NCI-H526 (cell line): ENCODE measurements around the gene ADAMTSL5.
"Not testable (repeated sequence)": the region's sequence is repeated elsewhere in the genome, so short reads cannot be mapped to it uniquely, and the experiment has no call there.

Experiments
- DNase-seq, 2 experiments: peaks; one replicate each; lab custom pipeline; 2025; lab: John Stamatoyannopoulos, UW

Gene ADAMTSL5, protein sequence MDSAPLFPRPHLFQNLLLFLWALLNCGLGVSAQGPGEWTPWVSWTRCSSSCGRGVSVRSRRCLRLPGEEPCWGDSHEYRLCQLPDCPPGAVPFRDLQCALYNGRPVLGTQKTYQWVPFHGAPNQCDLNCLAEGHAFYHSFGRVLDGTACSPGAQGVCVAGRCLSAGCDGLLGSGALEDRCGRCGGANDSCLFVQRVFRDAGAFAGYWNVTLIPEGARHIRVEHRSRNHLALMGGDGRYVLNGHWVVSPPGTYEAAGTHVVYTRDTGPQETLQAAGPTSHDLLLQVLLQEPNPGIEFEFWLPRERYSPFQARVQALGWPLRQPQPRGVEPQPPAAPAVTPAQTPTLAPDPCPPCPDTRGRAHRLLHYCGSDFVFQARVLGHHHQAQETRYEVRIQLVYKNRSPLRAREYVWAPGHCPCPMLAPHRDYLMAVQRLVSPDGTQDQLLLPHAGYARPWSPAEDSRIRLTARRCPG

GRCh38 chr19:1512671-1513498 is at the start of gene ADAMTSL5:
Gene ADAMTSL5 (minus strand): TSS chr19:1513019. CDS start chr19:1510943, 2,076 bp downstream.
- DNase-seq = peak in 1 of 2 experiments; percentile 45

DNA sequence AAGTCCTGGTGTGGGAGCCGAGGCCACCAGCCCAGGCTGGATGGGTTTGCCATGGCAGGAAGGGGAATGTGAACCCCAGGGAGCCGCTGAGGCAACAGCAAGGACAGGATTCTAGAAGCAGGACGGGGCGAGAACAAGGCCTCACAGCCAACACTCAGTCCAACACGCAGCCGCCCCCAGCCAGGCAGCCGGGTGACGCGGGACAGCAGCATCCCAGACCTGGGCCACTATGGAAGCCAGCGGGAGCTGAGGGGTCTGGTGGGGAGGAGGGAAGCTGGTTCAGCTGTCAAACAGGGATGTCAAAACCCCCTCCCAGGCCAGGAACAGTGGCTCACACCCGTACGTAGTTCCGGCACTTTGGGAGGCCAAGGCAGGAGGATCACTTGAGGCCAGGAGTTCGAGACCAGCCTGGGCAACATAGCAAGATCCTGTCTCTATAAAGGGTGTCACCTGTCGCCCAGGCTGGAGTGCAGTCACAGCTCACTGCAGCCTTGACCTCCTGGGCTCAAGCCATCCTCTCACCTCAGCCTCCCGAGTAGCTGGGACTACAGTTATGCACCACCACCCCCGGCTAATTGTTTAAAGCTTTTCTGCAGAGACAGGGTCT is 48.5 kb upstream of the ADAMTSL5 start:
- no peak for DNase-seq

DNA sequence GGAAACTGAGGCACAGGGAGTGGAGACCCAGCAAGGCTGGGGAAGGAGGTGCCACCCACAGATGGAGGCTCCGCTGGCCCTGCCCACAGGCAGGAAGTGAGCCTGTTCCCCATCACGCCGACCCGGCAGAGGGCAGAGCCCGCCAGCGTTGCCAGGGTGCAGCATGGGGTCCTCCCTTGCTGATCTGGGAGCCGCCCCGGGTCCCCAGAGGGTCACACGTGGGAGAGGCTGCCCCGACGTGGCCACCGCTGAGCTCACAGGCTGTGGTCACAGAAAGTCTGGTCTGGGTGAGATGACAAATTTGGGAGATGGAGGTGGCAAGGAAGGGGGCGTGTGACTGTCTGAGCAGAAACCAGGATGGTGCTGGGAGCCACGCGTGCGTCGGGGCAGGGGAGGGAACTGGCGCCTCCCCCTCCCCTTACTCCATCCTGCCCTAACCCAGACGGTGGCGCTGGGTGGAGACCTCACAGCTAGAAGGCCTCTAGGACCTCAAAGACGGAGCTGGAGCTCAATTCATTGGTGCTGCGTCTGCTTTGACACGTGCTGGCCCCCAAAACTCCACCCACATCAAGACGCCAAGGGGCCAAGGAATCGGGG is 47.6 kb upstream of the ADAMTSL5 start:
- no peak for DNase-seq

DNA sequence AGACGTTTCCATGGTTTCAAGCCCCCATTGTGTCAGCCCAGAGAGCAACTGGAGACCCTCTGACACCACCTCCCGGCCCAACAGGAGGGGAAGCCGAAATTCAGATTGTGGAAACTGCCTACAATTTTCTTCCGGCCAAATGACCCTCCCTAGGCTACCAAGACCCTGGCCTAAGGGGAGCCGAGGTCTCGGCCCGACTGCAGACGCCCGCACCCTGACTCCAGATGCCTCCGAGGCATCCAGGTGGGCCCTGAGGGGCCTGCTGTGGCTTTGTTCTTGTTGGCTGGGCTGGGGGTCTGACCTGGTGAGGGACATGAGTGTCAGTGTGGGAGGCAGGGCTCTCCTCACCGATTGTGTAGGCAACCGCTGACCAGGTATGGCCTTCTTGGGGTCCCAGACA is 45.7 kb upstream of the ADAMTSL5 start:
- DNase-seq = no peak

- DNase-seq = no peak
These were observed 43.7 kb upstream of the ADAMTSL5 start for GRCh38 chr19:1556390-1557070.

DNA sequence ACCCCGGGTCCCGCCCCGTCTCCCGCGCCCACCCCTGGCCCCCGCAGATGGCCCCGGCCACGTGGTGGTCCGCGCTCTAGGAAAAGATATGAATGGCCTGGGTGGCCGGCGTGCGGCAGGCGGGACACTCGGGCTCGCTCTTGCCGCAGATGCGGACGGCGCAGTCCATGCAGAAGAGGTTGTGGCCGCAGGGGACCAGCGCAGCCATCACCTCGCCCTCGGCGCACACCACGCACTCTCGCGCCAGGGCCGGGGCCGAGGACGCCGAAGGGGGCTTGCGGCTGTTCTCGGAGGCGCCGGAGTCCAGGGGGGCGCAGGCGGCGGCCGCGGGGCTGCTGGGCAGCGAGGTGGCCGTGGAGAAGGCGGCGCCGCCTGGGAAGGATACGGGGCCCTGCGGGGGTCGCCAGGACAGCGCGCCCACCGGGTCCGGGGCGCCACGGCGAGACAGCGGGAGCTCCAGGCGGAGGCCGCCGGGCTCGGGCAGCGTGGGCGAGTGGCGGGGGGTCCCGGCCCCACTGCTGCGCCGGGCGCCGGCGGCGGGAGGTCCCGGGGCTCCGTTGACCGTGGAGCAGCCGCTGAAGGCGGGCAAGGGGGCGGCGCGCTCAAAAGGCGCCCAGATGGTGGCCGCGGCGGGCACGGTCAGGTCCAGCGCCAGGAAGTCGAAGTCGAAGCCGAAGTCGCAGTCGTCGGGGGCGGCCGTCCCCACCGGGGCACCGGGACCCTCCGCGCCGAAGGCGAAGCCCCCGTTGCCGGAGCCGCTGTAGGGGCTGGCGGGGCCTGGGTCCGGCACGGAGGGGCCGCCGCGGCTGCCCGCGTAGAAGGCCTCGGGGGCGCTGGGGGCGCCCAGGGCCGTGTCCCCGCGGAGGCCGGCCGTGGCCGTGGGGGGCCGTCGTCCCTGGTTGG is 42.9 kb upstream of the ADAMTSL5 start:
- DNase-seq = no peak

- DNase-seq = no peak
These were observed 42.1 kb upstream of the ADAMTSL5 start for GRCh38 chr19:1554968-1555367.

DNA sequence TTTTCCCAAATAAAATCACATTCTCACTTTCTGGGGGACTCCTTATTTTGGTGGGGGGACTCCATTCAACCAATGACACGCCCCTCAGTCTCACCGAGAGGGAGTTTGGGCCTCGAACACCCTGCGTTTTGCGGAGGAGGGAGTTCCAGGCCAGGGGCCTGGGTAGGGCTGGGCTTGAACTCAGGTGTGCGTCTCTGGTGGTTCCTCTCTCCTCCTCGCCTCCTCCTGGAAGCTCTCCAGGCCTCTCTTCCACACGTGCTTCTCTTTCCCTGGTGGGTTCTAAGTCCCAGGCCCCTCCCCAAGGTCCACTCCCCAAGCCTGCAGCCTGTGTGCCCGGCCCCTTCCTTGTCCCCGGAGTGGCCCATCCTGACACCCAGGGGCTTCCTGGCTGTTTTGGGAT is 40.6 kb upstream of the ADAMTSL5 start:
- no peak for DNase-seq

DNA sequence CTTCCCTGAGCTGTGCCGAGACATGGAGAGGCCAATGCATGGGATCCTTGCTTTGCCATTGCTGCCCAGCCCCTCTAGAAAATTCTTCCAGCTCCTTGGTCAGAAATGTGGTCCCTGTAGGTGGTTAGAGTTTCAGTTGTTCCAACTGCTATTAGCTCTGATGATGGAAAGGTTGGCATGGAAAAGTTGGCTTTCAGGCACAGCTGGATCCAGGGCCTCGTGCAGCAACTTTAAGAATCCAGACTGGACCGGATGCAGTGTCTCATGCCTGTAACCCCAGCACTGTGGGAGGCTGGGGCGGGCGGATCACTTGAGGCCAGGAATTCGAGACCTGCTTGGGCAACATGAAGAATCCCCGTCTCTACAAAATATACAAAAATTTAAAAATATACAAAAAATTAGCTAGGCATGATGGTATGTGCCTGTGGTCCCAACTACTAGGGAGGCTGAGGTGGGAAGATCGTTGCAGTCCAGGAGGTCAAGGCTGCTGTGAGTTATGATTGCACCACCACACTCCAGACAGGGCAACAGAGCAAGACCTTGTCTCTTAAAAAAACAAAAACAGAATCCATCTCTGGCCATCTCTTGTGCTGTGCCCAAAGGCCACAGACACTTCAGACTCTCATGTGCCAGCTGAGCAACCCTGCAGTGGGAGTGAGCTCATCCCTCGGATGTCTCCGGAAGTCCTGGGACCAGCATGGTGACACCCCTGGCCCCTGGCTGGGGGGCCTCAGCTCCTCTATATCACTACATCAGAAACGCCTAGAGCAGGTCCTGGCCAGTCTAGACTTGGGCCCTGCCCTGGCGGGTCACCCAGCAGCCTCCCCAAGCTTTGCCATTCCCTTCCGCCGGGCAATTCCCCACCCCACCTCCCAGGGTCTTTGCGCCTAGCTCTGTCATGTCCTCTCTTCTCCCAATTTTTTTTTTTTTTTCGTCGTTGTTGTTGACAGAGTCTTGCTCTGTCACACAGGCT is 38.5 kb upstream of the ADAMTSL5 start:
- no peak for DNase-seq

DNA sequence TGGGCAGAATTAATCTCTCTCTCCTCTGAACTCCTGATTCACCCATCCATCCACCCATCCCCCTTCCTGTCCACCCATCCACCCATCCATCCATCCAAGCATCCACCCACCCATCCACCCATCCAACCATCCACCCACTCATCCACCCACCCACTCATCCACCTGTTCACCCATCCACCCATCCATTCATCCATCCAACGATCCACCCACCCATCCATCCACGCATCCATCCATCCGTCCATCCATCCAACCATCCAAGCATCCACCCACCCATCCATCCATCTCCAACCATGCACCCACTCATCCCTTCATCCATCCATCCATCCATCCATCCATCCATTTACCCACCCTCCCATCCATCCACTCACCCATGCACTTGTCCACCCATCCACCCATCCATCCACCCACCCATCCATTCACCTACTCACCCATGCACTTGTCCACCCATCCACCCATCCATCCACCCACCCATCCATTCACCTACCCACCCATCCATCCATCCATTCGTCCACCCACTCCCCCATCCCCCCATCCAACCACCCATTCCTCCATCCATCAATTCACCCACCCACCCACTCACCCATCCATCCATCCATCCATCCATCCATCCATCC is 36.6 kb upstream of the ADAMTSL5 start:
- no peak for DNase-seq

DNA sequence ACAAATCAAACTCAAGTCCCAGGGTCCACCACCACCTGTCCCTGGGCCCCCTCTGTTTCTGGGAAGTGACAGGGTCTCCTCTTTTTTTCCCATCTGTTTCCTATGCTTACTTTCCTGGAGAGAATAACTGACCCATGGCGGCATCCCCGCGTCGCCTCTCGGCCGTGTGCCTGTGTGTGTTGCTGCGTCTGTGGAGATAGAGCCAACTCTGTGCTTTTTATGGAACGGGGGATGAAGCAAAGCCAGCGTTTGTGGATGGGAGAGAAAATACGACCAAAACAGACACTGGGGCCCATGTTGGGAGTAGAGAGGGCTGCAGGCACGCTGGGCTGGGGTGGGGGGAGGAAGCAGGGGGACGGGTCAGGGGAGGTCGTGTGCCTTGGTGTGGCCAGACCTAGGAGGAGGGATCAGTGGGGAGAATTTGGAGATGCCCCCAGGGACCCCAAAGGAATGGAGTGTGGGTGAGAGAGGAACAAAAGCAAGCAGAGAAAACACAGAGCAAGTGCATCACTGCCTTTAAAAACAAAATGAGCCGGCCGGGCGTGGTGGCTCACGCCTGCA is 27.6 kb upstream of the ADAMTSL5 start:
- DNase-seq = no peak

- DNase-seq = not testable (repeated sequence)
These were observed 26.9 kb upstream of the ADAMTSL5 start for GRCh38 chr19:1539749-1540148.

DNA sequence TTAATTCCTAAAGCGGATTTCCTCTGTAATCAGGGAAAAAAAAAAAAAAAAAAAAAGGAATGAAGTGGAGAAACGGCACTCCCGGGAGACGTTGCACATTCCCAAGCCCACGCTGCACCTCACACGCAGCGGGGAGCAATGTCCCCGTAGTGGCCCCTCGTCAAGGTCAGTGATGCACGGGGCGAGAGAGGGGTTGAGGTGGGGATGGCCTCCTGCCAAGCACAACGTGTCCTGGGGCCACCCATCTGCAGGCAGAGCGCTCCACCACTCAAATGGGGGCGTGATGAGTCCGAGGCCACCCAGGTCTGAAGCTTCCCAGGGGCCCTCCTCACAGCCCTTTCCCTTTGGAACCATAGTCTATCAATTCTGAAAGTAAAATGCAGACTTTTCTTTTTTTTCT is 26.2 kb upstream of the ADAMTSL5 start:
- DNase-seq = no peak

DNA sequence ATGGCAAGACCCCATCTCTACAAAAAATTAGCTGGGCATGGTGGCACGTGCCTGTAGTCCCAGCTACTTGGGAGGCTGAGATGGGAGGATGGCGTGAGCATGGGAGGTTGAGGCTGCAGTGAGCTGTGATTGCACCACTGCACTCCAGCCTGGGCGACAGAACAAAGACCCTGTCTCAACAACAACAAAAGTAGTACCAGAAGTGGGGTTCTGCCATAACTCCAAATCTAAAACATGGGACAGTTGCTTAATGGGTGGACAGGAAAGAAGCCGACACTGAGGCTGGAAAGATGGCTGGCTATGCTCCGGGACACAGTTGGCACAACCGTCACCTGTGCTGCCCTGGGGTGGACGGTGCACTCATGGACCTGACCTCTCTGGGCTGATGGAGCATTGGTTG is 22.9 kb upstream of the ADAMTSL5 start:
- not testable (repeated sequence) for DNase-seq

DNA sequence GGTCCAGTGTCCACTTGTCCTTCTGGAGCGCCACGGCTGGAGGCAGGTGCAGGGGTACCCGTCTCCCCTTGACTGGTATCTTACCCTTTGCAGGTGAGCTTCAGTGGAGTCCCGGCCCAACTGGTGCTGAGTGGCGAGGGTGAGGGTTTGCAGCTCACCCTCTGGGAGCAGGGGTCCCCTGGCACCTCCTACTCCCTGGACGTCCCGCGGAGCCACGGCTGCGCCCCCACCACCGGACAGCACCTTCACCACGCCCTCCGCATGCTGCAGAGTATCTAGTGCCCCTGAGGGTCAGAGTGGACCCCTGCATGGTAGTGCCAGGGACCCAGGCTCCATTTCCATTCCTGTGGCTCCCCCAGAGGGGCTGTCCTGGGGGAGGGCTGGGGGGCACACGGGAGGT is 22.2 kb upstream of the ADAMTSL5 start:
- no peak for DNase-seq

DNA sequence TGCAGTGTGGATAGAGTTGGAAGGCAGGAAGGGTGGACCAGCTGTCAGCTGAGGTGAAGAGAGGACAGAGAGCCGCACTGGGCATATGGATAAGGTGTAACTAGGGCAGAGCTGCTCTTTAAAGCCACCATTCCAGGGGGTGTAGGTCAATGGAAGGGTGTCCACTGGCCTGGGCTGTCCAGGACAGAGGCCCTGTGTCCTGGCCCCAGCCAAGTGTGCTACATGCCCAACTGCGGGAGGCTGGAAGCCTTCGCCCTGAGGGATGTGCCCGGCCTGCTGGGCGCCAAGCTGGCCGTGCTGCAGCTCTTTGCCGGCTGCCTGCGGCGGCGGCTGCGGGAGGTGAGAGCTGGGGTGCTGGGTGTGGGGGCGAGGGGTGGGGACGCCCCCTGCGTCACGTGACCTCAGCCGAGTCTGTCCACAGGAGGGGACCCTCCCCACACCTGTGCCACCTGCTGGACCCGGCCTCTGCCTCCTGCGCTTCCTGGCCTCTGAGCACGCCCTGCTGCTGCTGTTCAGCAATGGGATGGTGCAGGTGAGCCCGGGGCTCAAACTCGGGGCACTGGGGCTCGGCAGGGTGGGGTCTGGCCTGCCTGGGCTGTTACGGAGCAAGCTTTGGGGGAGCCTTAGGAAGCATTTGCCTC is 20.8 kb upstream of the ADAMTSL5 start:
- no peak for DNase-seq

GRCh38 chr19:1532003-1532402 is 19.2 kb upstream of the ADAMTSL5 start:
- no peak for DNase-seq

DNA sequence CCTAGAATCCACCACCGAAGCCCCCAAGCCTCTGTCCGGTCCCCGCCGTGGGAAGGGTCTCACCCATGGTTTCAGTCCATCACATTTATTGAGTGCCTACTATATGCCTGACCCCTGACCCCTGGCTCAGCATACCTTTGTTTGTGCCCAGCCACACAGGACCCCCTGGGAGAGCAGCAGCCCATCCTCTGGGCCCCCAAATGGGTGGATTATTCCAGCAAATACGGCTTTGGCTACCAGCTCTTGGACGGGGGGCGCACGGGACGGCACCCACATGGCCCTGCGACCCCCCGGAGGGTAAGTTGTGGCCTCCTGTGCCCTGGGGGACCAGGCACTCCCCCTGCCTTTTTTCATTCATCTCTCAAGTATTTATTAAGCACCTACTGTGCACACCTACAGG is 18.8 kb upstream of the ADAMTSL5 start:
- DNase-seq = no peak
